ENCODE data around the gene HHAT.
A peak's percentile ranks its signal among the peaks of the same experiment; 100 is the strongest.

Gene HHAT

DNA sequence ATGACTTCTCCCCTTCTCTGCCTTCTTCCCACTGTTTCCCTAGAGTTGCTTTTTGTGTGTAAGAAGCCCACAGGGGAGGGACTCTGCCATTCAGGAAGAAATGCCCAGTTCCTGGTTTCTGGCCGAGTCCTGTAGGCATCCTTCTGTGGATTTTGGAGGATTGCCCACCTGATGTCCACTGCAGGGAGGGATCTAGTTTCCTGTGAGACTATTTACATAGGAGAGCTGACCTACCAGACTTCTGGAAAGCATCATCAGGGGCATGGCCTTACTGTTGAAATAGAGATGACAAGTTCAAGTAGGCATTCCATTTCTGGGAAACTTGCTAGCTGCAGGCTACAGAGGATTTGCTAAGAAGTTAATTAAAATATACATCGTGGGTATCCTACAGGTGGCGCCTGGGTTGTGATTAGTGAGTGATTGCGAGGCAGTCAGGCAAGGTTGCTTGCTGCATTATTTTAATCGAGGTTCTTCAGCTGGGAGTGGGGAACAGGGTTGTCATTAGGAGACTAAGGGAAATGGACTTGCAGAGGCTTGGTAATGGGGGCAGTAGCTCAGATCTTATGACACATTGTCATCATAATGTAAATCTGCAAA, 148.7 kb downstream of the HHAT start:
- TF ChIP-seq, protein P1, sequence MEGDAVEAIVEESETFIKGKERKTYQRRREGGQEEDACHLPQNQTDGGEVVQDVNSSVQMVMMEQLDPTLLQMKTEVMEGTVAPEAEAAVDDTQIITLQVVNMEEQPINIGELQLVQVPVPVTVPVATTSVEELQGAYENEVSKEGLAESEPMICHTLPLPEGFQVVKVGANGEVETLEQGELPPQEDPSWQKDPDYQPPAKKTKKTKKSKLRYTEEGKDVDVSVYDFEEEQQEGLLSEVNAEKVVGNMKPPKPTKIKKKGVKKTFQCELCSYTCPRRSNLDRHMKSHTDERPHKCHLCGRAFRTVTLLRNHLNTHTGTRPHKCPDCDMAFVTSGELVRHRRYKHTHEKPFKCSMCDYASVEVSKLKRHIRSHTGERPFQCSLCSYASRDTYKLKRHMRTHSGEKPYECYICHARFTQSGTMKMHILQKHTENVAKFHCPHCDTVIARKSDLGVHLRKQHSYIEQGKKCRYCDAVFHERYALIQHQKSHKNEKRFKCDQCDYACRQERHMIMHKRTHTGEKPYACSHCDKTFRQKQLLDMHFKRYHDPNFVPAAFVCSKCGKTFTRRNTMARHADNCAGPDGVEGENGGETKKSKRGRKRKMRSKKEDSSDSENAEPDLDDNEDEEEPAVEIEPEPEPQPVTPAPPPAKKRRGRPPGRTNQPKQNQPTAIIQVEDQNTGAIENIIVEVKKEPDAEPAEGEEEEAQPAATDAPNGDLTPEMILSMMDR (IDR thresholded peaks at IDR 0.05; ENCODE audit: insufficient read depth, low read length, missing control alignments): no peak
- DNase-seq (ENCODE audit: low read depth, low spot score): peak; percentile 16
- ChIA-PET CTCF (interaction anchor here (0.6 to 0.8 kb wide), 4 partner anchors 10 to 658 kb away, joined by 3 to 4 read pairs (median 3); no protein-coding TSS in a partner anchor), POLR2A (no interaction called here)
- no peak overlapping the region for H3K4me3 ChIP-seq (ENCODE audit: low read depth, low read length)

DNA sequence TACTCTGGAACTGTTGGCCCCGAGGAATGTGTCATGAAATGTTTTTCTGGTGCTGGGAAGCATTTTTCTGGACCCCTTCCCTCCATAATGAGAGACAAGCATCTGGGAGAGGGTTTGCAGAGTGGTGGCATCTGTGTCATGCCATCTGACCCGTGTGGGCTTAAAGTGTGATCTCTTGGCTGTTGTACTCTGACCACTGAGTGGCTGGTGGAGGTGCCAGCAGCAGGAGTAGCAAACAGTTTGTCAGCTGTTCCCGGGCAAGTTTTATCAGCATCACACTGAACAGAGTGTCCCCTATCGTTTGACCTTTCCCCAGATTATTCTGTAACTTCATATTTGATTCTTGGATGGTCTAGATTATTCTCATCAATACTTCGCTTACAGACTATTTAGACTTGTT, 150.1 kb downstream of the HHAT start:
- TF ChIP-seq, protein P1 (IDR thresholded peaks at IDR 0.05; ENCODE audit: insufficient read depth, low read length, missing control alignments): no peak
- no peak overlapping the region for H3K4me3 ChIP-seq (ENCODE audit: low read depth, low read length)
- POLR2A ChIA-PET: no interaction called here
- DNase-seq (ENCODE audit: low read depth, low spot score): no peak
- CTCF ChIA-PET: interaction anchor here (1.8 to 2.1 kb wide), 2 partner anchors 31 to 656 kb away, joined by 5 to 6 read pairs; no protein-coding TSS in a partner anchor

DNA sequence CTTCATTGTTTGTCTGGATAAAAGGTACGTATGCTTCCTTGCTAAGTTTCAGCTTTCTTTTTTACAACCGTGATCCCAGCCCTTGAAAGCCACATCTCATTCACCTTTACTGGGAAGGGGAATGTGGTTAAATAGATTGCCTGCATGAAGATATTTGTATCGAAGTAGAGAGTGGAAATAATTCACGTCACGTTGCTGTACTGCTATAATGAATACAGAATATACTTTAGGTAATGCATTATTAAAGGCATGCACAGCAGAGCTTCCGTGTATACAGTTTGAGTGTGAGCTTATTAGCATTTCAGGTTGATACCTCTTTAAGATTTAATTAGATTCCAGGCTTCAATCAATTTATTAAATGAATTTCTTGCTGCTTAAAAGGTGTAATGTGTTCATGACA, 153.8 kb downstream of the HHAT start:
- POLR2A ChIA-PET: no interaction called here
- no peak overlapping the region for H3K4me3 ChIP-seq (ENCODE audit: low read depth, low read length)
- no peak for DNase-seq (ENCODE audit: low read depth, low spot score)
- TF ChIP-seq, protein P1 (IDR thresholded peaks at IDR 0.05; ENCODE audit: insufficient read depth, low read length, missing control alignments): no peak
- CTCF ChIA-PET: interaction anchor here (1.4 kb wide), 2 partner anchors 9 to 12 kb away, joined by 3 to 4 read pairs; no protein-coding TSS in a partner anchor

DNA sequence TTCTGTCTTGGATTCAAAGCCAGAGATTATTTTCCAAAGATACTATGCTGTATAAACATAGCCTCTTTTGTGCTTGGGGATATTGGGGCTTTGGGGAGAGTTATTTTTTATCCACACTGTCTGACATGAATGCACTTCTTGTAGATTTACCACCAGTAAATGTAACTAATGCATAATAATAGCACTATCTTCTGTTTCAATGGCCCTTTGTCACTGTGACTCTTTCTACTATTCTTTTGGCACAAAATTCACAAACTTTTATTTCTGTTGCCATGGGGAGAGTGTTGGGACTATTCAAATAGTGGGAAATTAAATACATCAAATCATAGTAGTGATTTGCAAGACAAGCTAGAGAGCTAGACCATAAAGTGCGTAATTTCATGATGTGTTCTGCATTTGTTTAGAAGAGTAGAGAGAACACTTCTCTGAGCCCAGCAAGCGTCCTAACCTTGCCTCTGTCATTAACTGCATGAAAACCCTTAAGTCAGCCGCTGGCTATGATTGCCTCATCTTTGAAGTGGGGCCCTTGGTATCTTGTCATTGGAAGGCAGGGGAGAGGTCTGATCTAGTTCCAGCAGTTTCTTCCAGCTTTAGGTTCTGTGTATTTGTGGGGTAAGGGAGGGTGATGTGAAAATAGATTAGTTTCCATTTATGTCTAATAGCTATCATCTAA, 154.4 kb downstream of the HHAT start:
- ChIA-PET POLR2A (no interaction called here), CTCF (interaction anchor here (1.4 kb wide), 2 partner anchors 9 to 11 kb away, joined by 3 to 4 read pairs; no protein-coding TSS in a partner anchor)
- H3K4me3 ChIP-seq (ENCODE audit: low read depth, low read length): no peak overlapping the region
- TF ChIP-seq, protein P1 (IDR thresholded peaks at IDR 0.05; ENCODE audit: insufficient read depth, low read length, missing control alignments): no peak
- DNase-seq (ENCODE audit: low read depth, low spot score): no peak

DNA sequence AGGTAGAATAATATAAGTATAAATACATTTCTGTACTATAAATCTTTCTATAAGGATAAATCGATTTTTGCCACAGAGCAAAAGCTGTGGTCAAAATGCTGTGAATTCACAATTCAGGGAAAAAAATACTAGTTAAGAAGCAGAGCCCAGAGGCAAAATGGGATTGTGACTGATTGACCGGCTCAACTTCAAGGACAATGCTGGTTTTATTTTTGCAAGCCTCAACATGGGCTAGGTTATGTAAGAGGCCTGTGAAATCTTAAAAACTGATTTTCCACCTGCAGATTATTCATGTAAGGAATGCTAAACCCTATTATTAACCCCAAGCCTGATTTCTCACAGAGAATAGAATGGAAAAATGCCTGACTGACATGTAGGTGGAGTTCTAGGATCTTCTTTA, 155.1 kb downstream of the HHAT start:
- POLR2A ChIA-PET: no interaction called here
- no peak overlapping the region for H3K4me3 ChIP-seq (ENCODE audit: low read depth, low read length)
- CTCF ChIA-PET: interaction anchor here (1.4 kb wide), 1 partner anchor 11 kb away, joined by 3 read pairs; no protein-coding TSS in a partner anchor
- TF ChIP-seq, protein P1 (IDR thresholded peaks at IDR 0.05; ENCODE audit: insufficient read depth, low read length, missing control alignments): no peak
- DNase-seq (ENCODE audit: low read depth, low spot score): no peak

DNA sequence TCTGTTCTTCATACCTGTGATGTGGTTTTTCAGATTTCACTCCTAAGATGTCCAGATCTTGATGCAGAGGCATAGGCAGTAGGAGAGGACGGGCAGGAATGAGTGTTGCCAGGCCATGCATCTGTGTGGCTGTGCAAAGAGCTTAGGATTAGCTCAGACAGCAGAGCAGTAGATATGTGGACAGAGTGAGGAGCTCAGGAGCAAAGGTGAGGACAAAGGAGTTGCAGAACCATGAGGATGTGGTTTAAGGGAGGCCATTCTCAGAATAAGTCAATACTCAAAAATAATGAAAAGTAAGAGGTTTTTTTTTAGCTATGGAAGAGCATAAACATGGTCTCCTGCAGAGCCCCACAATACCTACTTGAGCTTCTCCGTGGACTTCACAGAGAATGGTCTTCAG, 158.3 kb downstream of the HHAT start:
- no peak for DNase-seq (ENCODE audit: low read depth, low spot score)
- H3K4me3 ChIP-seq (ENCODE audit: low read depth, low read length): no peak overlapping the region
- POLR2A ChIA-PET: no interaction called here
- CTCF ChIA-PET: interaction anchor here (1.0 to 1.3 kb wide), 2 partner anchors 9 to 28 kb away, joined by 3 to 4 read pairs; no protein-coding TSS in a partner anchor
- TF ChIP-seq, protein P1 (IDR thresholded peaks at IDR 0.05; ENCODE audit: insufficient read depth, low read length, missing control alignments): no peak

Measured in AG04449 (cell line).